Adrenal gland (tissue), 5 donors: ENCODE data around the gene PELO.

Experiments
- POLR2A ChIP-seq, 2 donors: fragments of 450-650 bp; IDR thresholded peaks; one replicate each; pipeline ENCODE4 v1.6.1; 2017; ENCODE audit warnings: antibody characterized with exemption in 2 of 2, mild to moderate bottlenecking in 2 of 2, moderate library complexity in 1 of 2
- TF ChIP-seq, protein P1 (sequence below), 6 experiments: fragments of 450-650 bp in 4 of 6; fragments of 200-600 bp in 2 of 6; sonication (generic) in 1 of 6; IDR thresholded peaks; 1 replicate in 5 of 6; 2 replicates in 1 of 6; pipeline versions ENCODE4 v1.5.1 to v1.8.0; 2016 to 2021; ENCODE audit warnings: antibody characterized with exemption in 6 of 6, mild to moderate bottlenecking in 2 of 6, moderate library complexity in 1 of 6
- donor health status: DM: no; HTN: no; CAD: no.

DNA sequence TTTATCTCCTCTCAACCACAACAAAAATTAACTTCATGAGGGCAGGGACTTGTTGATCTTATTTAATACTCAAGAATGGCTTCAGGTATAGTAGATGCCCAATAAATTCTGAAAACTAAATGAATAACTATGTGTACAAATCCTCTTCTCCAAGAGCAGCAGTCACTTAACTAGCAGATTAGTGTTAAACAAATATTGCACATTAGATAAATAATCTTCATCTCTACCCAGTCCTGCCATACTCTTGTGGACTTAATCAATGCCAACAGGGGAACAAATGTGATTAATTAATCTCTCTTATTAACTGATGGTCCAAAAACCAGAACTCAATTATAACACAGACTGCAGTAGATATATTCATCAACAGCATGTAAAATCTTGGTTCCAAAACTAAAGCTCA, 15.0 kb upstream of the PELO start:
- TF ChIP-seq, protein P1, sequence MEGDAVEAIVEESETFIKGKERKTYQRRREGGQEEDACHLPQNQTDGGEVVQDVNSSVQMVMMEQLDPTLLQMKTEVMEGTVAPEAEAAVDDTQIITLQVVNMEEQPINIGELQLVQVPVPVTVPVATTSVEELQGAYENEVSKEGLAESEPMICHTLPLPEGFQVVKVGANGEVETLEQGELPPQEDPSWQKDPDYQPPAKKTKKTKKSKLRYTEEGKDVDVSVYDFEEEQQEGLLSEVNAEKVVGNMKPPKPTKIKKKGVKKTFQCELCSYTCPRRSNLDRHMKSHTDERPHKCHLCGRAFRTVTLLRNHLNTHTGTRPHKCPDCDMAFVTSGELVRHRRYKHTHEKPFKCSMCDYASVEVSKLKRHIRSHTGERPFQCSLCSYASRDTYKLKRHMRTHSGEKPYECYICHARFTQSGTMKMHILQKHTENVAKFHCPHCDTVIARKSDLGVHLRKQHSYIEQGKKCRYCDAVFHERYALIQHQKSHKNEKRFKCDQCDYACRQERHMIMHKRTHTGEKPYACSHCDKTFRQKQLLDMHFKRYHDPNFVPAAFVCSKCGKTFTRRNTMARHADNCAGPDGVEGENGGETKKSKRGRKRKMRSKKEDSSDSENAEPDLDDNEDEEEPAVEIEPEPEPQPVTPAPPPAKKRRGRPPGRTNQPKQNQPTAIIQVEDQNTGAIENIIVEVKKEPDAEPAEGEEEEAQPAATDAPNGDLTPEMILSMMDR (IDR thresholded peaks at IDR 0.05) = no peak
- TF ChIP-seq POLR2A (IDR thresholded peaks at IDR 0.05) = no peak
